ENCODE measurements around the gene ROR2. TPM values are rescaled to one million over a fixed set of nuclear protein-coding genes. Genes with fewer than 3 reads are reported as not detected.

The ROR2 gene
- total RNA-seq, 1 experiment from 2014 or later, result 2.7 TPM

DNA sequence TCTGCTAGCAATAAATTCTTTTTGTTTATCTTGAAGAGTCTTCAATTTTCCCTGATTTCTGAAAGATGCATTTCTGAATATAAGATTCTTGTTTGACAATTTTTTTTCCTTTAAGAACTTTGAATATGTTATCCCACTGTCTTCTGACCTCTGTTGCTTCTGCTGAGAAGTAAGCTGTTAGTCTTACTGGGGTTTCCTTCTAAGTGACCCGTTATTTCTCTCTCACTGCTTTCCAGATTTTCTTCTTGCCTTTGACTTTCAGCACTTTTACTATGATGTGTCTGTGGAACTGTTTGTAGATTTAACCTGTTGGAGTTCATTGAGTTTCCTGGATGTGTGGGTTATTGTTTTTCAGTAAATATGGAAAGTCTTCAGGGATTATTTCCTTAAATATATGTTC is 321.1 kb downstream of the ROR2 start:
- no peak for DNase-seq

More for the DNA sequence above, 321.1 kb downstream of the ROR2 start:
- H2BK15ac ChIP-seq (ENCODE audit: low read depth, low read length), result no peak overlapping the region
- H3K4me1 ChIP-seq (ENCODE audit: insufficient read depth, low read length), result no peaks in the 10 kb centered on the region
- no peak overlapping the region for H3K18ac ChIP-seq (ENCODE audit: insufficient read length, low read depth, low read length)
- no peak overlapping the region for H2BK120ac ChIP-seq (ENCODE audit: low read depth, low read length, poor library complexity, severe bottlenecking)
- no peak overlapping the region for H2BK5ac ChIP-seq (ENCODE audit: insufficient read length, low read length)
- H2BK20ac ChIP-seq (ENCODE audit: low read depth, low read length, poor library complexity, severe bottlenecking), result no peak overlapping the region
- no peak overlapping the region for H2AK5ac ChIP-seq (ENCODE audit: insufficient read length, low read length)
- no peak overlapping the region for H3K27ac ChIP-seq (ENCODE audit: insufficient read length, low read depth, low read length)
- no peak overlapping the region for H3K9ac ChIP-seq (ENCODE audit: extremely low read depth, insufficient read length, low read length)
- no peaks in the 10 kb centered on the region for H3K23me2 ChIP-seq (ENCODE audit: insufficient read length, low read depth, low read length, poor library complexity, severe bottlenecking)
- no peak overlapping the region for H3K4me3 Mint-ChIP-seq
- no peaks in the 10 kb centered on the region for H3K9me3 ChIP-seq (ENCODE audit: control insufficient read depth, low read depth, low read length)
- peaks cover 2 to 16% (median 3%) of the 10 kb centered on the region in 3 experiments; a peak in 4 of 7 replicates for H3K36me3 Mint-ChIP-seq (ENCODE audit: insufficient read depth in 1 of 3, low read depth in 3 of 3)
- H2AFZ ChIP-seq (ENCODE audit: low read length), result no peak overlapping the region
- no peaks in the 10 kb centered on the region for H3K79me1 ChIP-seq (ENCODE audit: insufficient read depth, low read depth, low read length, poor library complexity, severe bottlenecking)
- TF ChIP-seq, protein P1, sequence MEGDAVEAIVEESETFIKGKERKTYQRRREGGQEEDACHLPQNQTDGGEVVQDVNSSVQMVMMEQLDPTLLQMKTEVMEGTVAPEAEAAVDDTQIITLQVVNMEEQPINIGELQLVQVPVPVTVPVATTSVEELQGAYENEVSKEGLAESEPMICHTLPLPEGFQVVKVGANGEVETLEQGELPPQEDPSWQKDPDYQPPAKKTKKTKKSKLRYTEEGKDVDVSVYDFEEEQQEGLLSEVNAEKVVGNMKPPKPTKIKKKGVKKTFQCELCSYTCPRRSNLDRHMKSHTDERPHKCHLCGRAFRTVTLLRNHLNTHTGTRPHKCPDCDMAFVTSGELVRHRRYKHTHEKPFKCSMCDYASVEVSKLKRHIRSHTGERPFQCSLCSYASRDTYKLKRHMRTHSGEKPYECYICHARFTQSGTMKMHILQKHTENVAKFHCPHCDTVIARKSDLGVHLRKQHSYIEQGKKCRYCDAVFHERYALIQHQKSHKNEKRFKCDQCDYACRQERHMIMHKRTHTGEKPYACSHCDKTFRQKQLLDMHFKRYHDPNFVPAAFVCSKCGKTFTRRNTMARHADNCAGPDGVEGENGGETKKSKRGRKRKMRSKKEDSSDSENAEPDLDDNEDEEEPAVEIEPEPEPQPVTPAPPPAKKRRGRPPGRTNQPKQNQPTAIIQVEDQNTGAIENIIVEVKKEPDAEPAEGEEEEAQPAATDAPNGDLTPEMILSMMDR (conservative IDR thresholded peaks at IDR 0.05), result no peak
- no peaks in the 10 kb centered on the region for H3K4me1 Mint-ChIP-seq
- WGBS (ENCODE audit: extremely low coverage, insufficient read length, low lambda C conversion rate), result no CpG with 5 or more reads among the region's 1 CpG
- H3K79me2 ChIP-seq (ENCODE audit: insufficient read depth, low read length), result no peaks in the 10 kb centered on the region
- no peak overlapping the region for H3K4me2 ChIP-seq (ENCODE audit: insufficient read depth, insufficient read length, low read length)
- no peak overlapping the region for H3K14ac ChIP-seq (ENCODE audit: insufficient read depth, low read length)
- no peak overlapping the region for H3K27ac Mint-ChIP-seq
- peaks cover 3% of the 10 kb centered on the region; the same call in 1 of the 2 replicates for H3K27me3 Mint-ChIP-seq (ENCODE audit: low read depth)
- H3T11ph ChIP-seq (ENCODE audit: low read length), result no peak overlapping the region
- no peak overlapping the region for H4K91ac ChIP-seq (ENCODE audit: insufficient read length, low read depth, low read length)
- H3K23ac ChIP-seq (ENCODE audit: insufficient read length, low read depth, low read length), result no peak overlapping the region
- H4K8ac ChIP-seq (replicated peaks; ENCODE audit: insufficient read length, low read depth, low read length), result no peak overlapping the region
- no peak overlapping the region for H4K5ac ChIP-seq (ENCODE audit: insufficient read length, low read depth, low read length)
- H3K56ac ChIP-seq (ENCODE audit: insufficient read length, low read depth, low read length), result no peak overlapping the region
- no peaks in the 10 kb centered on the region for H4K20me1 ChIP-seq (ENCODE audit: control insufficient read depth, insufficient read depth, insufficient read length)
- H3K4ac ChIP-seq (ENCODE audit: low read depth, low read length), result no peak overlapping the region
- H3K27me3 ChIP-seq (ENCODE audit: insufficient read depth, low read length), result no peaks in the 10 kb centered on the region
- H2BK12ac ChIP-seq (ENCODE audit: insufficient read length, low read depth, low read length), result no peak overlapping the region
- H3K9me3 Mint-ChIP-seq, result peaks cover 10 to 15% of the 10 kb centered on the region in 2 experiments; a peak in 4 of 5 replicates
